ENCODE results near the gene TCP11X2. TPM values are rescaled to one million over a fixed set of nuclear protein-coding genes. Genes with fewer than 3 reads are reported as not detected.
"Not testable (repeated sequence)": the region's sequence is repeated elsewhere in the genome, so short reads cannot be mapped to it uniquely, and the experiment has no call there.

TCP11X2 gene
- 0.17 TPM for total RNA-seq

- not testable (repeated sequence) for DNase-seq (ENCODE audit: low spot score)
These were observed at the start of gene TCP11X2 for GRCh38 chrX:102471762-102472220. Gene TCP11X2, minus strand, starts transcription at chrX:102471812.

DNA sequence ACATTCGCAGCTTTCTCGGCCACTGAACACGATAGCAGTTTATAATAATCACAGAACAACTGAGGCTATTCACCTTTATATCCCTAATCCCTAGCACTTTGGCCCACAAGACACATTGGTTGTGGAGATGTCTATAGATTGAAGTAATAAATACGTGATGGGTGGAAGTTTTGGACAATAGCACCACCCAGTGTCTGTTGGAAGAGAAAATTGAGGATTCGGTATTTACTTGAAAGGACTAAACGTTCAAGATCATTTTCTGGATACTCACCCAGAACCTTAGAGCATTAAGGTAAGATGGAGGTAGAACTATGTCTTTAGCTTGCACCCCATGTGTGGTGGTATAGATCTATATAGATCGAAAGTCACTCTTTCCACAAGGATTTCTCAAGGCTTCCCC, 45.7 kb upstream of the TCP11X2 start:
- DNase-seq (ENCODE audit: low spot score) = no peak

DNA sequence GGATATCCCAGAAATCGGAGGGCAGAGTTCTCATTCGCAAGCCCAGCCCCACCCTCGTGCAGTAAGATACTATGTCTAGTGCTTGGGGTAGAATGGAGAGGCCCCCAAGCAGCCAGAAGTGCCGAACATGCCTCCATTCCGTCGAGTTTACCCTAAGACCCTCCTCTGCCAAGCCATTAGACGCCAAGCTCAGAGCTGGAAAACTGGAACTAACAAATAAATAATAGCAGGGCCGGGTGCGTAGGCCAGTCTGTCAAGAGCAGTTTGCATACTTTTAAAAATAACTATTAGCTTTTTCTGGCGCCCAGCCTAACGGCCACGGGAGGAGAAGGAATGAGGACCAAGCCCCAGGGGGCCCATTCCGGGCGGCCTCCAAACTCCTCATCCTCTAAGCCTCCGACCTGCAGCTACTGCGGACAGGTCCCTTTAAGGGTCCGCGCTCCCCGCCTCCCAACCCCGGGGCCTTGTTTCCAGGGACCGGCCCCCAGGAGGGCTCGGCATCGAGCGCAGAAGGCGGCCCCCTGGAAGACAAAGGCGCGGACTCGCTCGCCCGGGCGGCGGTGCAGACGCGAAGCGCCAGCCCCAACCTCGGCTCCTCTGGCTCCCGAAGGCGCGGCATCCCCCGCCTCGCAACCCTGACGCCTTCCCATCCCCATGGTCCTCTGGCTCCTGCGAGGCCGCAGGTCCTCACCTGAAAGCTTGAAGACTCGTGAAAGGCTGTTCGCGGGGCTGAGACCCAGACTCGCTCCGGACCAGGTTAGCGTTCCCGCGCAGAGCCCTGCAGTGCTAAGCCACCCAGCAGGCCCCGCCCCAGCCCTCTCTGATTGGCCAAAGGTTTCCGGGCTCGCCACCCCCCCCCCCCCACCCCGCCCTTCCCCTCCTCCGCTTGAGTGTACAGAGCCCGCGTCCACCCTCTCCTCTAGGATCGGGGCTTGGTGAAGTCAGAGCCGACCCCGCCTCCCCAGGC, 44.6 kb upstream of the TCP11X2 start, which contains the start of gene TMSB15A:
TMSB15A (minus strand) TSS at position 765 of the 967 bp plus-strand sequence.
- DNase-seq (ENCODE audit: low spot score) = peak; percentile 44

DNA sequence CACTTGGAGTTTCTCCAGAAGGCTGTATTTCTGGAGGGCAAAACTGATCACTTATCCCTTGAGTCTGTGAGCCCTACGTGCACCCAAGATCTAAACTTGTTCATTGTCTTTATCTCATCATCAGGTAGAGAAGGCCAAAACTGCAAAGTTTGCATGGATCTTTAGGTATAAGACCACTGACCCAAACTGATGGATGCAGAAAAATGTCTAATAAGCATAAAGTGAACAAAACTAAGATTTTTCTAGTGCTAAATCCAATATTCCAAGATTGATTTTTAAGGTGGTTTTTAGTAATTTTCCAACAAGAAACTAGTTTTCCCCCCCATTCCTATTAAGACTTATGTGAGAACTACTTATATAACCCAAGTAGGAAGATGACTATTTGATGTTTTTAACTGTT, 42.9 kb upstream of the TCP11X2 start:
- no peak for DNase-seq (ENCODE audit: low spot score)

GRCh38 chrX:102498732-102499131, 27.1 kb upstream of the TCP11X2 start:
- no peak for DNase-seq (ENCODE audit: low spot score)

DNA sequence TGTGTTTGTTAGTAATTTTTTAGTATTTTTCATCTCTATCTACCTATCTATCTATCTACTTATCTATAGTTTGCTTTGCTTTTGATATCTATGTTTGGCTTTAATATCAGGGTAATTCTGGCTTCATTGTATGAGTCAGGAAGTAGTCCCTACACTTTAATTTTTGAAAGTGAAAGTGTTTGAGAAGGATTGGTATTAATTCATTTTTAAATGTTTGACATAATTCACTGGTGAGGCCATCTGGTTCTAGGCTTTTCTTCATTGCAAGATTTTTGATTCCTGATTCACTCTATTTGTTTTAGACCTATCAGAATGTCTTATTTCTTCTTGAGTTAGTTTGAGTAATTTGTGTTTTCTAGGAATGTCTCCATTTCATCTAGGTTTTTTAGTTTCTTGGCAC, 20.2 kb upstream of the TCP11X2 start:
- no peak for DNase-seq (ENCODE audit: low spot score)

DNA sequence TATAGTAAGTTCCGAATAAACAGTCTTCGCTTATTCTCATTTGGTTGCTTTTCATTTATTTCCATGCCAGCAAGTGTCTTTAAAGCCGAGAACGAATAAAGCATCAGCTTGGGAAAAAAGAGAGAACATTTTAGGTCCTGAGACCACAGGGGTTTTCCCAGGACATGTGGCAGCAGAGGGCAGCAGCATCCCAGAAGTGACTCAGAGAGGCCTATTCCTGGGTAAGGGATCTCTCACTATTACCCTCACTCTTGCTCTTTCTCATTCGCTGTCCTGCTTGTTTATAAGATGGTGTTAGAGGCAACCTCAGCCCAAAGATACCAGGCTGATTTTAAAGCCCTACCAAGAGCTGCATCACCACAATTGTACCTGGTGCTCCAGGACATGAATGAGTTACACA, 7.2 kb upstream of the TCP11X2 start:
- DNase-seq (ENCODE audit: low spot score) = not testable (repeated sequence)

DNA sequence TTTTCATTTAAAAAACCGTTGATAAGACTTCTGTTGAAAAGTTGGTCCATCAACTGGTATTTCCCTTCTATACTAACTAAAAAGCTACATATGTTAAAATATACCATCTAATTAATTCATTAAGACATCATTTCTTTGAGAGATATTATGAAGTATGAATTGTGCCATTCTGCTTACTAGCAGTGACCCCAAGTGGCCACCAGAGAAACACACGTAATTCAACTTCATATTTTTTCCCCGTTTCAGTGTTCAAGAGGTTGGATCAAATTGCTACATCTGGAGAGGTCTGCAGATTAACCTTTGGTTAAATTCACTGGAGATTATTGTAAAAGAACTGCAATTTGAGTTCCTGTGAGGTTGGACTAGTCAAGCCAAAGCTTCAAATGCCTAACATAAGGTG, 1.4 kb downstream of the TCP11X2 start:
- not testable (repeated sequence) for DNase-seq (ENCODE audit: low spot score)

GRCh38 chrX:102458615-102459014, 13.0 kb downstream of the TCP11X2 start:
- not testable (repeated sequence) for DNase-seq (ENCODE audit: low spot score)

DNA sequence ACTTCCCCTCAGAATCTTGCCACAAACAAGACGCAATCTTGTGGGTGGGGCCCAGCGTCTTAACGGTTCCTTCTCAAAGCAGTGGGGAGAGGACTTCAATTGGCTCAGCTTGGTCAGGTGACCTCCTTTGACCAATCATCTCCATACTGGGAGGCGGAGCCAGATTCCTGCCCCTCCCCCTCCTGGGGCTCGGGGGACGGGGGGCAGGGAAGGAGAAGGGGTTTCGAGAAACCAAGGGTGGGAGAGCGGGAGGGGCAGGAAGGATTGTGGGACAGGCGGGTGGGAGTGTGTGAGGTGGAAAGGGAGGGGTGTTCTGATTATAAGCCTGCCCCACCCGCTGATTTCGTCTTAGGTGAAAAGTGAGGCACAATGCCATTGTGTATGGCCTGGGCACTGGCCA, 31.7 kb downstream of the TCP11X2 start, which contains the start of gene NXF2B:
NXF2B (minus strand) TSS at position 101 of the 400 bp plus-strand sequence. CDS start 59,972 bp downstream, outside the sequence.
- not testable (repeated sequence) for DNase-seq (ENCODE audit: low spot score)

DNA sequence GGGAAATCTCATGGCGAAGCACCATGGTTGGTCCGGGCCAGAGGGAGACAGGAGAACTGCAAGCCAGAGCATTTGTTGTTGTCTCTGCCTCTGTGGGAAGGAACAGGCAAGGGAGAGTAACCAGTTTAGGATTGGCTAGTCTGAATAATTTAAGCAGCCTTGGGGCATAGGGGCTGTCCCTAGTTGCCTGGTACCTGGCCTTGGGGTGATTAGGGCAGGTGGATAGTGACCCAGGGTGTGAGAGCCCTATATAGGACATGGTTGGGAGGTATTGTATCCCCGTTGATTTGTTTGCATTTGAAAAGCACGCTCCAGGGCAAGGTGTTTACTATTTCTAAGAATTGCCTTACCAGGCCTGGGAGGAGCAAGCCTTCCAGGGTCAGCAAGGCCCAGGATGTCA, 57.1 kb downstream of the TCP11X2 start:
- DNase-seq (ENCODE audit: low spot score) = not testable (repeated sequence)

Other genes starting within 250 kb of the TCP11X2 start
- gene NXF2, start 224.6 kb downstream of the TCP11X2 start, total RNA-seq = not detected
- gene NXF2B, start 31.8 kb downstream of the TCP11X2 start, total RNA-seq = not detected
- not detected for gene TMSB15A, start 44.9 kb upstream of the TCP11X2 start, total RNA-seq
- gene ARMCX5, start 127.7 kb upstream of the TCP11X2 start, total RNA-seq = 13.5 TPM
- gene GPRASP1, start 179.7 kb upstream of the TCP11X2 start, total RNA-seq = 17.6 TPM
- 13.4 TPM for gene GPRASP2, start 240.6 kb upstream of the TCP11X2 start, total RNA-seq
- gene GPRASP3, start 248.9 kb upstream of the TCP11X2 start, total RNA-seq = 10.6 TPM

Data from mucosa of gallbladder (tissue), 1 donor.